Measurements from ENCODE around the gene BCL7B.

BCL7B gene

GRCh38 chr7:73504017-73504416 lies 53.5 kb downstream of the BCL7B start:
- Histone ChIP-seq H3K9me3 (ENCODE audit: control insufficient read depth, insufficient read depth, low read depth, low read length) (no peaks in the 10 kb centered on the region), H3K4me3 (ENCODE audit: low read depth, low read length) (no peak overlapping the region), H3K36me3 (ENCODE audit: control insufficient read depth in 2 of 2, insufficient read depth in 1 of 2, low read length in 2 of 2) (peaks cover 83 to 87% of the 10 kb centered on the region in 2 experiments), H3K4me1 (ENCODE audit: control insufficient read depth, insufficient read depth, low read length) (no peaks in the 10 kb centered on the region), H3K27ac (ENCODE audit: extremely low read depth, low read depth, low read length) (no peak overlapping the region)
- TF ChIP-seq ZNF366 (tag by site-specific recombination; conservative IDR thresholded peaks at IDR 0.05) (no peak), ZNF514 (tag by site-specific recombination; IDR thresholded peaks at IDR 0.05) (no peak), PRDM4 (tag by site-specific recombination; IDR thresholded peaks at IDR 0.05) (no peak), SCRT2 (tag by site-specific recombination; IDR thresholded peaks at IDR 0.05) (no peak)
- POLR2A ChIA-PET = no interaction called here
- CTCF ChIA-PET = interaction anchor here (0.6 to 1.0 kb wide), 2 partner anchors 9 to 679 kb away, joined by 3 read pairs; no protein-coding TSS in a partner anchor

GRCh38 chr7:73503229-73503628 lies 54.3 kb downstream of the BCL7B start:
- CTCF ChIA-PET = no interaction called here
- Histone ChIP-seq H3K9me3 (ENCODE audit: control insufficient read depth, insufficient read depth, low read depth, low read length) (no peaks in the 10 kb centered on the region), H3K4me3 (ENCODE audit: low read depth, low read length) (no peak overlapping the region), H3K4me1 (ENCODE audit: control insufficient read depth, insufficient read depth, low read length) (no peaks in the 10 kb centered on the region), H3K27ac (ENCODE audit: extremely low read depth, low read depth, low read length) (no peak overlapping the region), H3K36me3 (ENCODE audit: control insufficient read depth in 2 of 2, insufficient read depth in 1 of 2, low read length in 2 of 2) (peaks cover 84 to 90% of the 10 kb centered on the region in 2 experiments)
- TF ChIP-seq ZNF837 (tag by site-specific recombination; IDR thresholded peaks at IDR 0.05) (no peak), ZNF121 (tag by site-specific recombination; IDR thresholded peaks at IDR 0.05) (peak; percentile 81), MZF1 (tag by site-specific recombination; IDR thresholded peaks at IDR 0.05; ENCODE audit: borderline replicate concordance) (no peak)
- POLR2A ChIA-PET = no interaction called here

- ChIA-PET CTCF (interaction anchor here (0.6 to 0.9 kb wide), 2 partner anchors 11 to 86 kb away, joined by 3 to 4 read pairs; no protein-coding TSS in a partner anchor), POLR2A (no interaction called here)
- no peaks in the 10 kb centered on the region for H3K4me1 ChIP-seq (ENCODE audit: control insufficient read depth, insufficient read depth, low read length)
- no peak overlapping the region for H3K27ac ChIP-seq (ENCODE audit: extremely low read depth, low read depth, low read length)
- H3K4me3 ChIP-seq (ENCODE audit: low read depth, low read length) = no peak overlapping the region
- no peaks in the 10 kb centered on the region for H3K9me3 ChIP-seq (ENCODE audit: control insufficient read depth, insufficient read depth, low read depth, low read length)
- H3K36me3 ChIP-seq (ENCODE audit: control insufficient read depth in 2 of 2, insufficient read depth in 1 of 2, low read length in 2 of 2) = peaks cover 76 to 91% of the 10 kb centered on the region in 2 experiments
- TF ChIP-seq TSHZ1 (tag by site-specific recombination; IDR thresholded peaks at IDR 0.05; ENCODE audit: borderline replicate concordance) (no peak), ZNF624 (tag by site-specific recombination; IDR thresholded peaks at IDR 0.05) (no peak), ZNF404 (tag by site-specific recombination; IDR thresholded peaks at IDR 0.05) (no peak), PRDM10 (tag by site-specific recombination; IDR thresholded peaks at IDR 0.05) (no peak), ZNF146 (tag by site-specific recombination; IDR thresholded peaks at IDR 0.05) (no peak), YY2 (tag by site-specific recombination; IDR thresholded peaks at IDR 0.05) (no peak), ZSCAN18 (tag by site-specific recombination; IDR thresholded peaks at IDR 0.05) (no peak), HIC1 (tag by site-specific recombination; IDR thresholded peaks at IDR 0.05) (no peak)
Observed at GRCh38 chr7:73496626-73497025, 60.9 kb downstream of the BCL7B start.
